HepG2 (cell line): ENCODE data around the gene CFAP100. TPM values are rescaled to one million over a fixed set of nuclear protein-coding genes. Genes with fewer than 3 reads are reported as not detected.

Experiments
- ATF6 ChIP-seq: sonication (generic); formaldehyde crosslinking; conservative IDR thresholded peaks from 2 replicates; pipeline ENCODE4 v1.4.0; 2020; ENCODE audit warnings: missing genetic modification reagents
- CERS6 ChIP-seq: sonication (generic); formaldehyde crosslinking; IDR thresholded peaks from 2 replicates; pipeline ENCODE4 v1.5.0; 2020; ENCODE audit warnings: missing genetic modification reagents
- EED ChIP-seq: sonication (generic); formaldehyde crosslinking; IDR thresholded peaks from 2 replicates; pipeline ENCODE4 v1.5.0; 2020; ENCODE audit warnings: mild to moderate bottlenecking, missing genetic modification reagents
- GMEB1 ChIP-seq: sonication (generic); formaldehyde crosslinking; IDR thresholded peaks from 2 replicates; pipeline ENCODE4 v1.5.1; 2020; ENCODE audit warnings: missing genetic modification reagents, mild to moderate bottlenecking, borderline replicate concordance
- ISX ChIP-seq: sonication (generic); formaldehyde crosslinking; conservative IDR thresholded peaks from 2 replicates; pipeline ENCODE4 v1.5.0; 2020; ENCODE audit warnings: missing genetic modification reagents
- PRDM15 ChIP-seq: sonication (generic); formaldehyde crosslinking; IDR thresholded peaks from 2 replicates; pipeline ENCODE4 v1.4.0; 2020; ENCODE audit warnings: missing genetic modification reagents
- RAD51 ChIP-seq: fragments of 450-650 bp; IDR thresholded peaks from 2 replicates; pipeline ENCODE4 v1.6.1; 2016; ENCODE audit warnings: borderline replicate concordance
- RARA ChIP-seq: IDR thresholded peaks from 2 replicates; pipeline ENCODE4 v1.6.1; 2016; ENCODE audit warnings: missing genetic modification reagents, missing compliant biosample characterization
- SYNCRIP ChIP-seq: fragments of 200-400 bp; formaldehyde crosslinking; IDR thresholded peaks from 2 replicates; pipeline ENCODE4 v1.6.1; 2018; ENCODE audit warnings: mild to moderate bottlenecking, low read depth, low read length; ENCODE audit not compliant: insufficient read depth
- ZBTB43 ChIP-seq: sonication (generic); formaldehyde crosslinking; conservative IDR thresholded peaks from 2 replicates; pipeline ENCODE4 v1.4.0; 2020; ENCODE audit warnings: missing genetic modification reagents
- ZFP36 ChIP-seq: fragments of 150-350 bp; IDR thresholded peaks from 2 replicates; pipeline ENCODE4 v1.6.1; 2018; ENCODE audit warnings: borderline replicate concordance, low read length, low read depth; ENCODE audit not compliant: partially characterized antibody
- ZNF296 ChIP-seq: sonication (generic); formaldehyde crosslinking; conservative IDR thresholded peaks from 2 replicates; pipeline ENCODE4 v1.5.0; 2020; ENCODE audit warnings: mild to moderate bottlenecking, missing genetic modification reagents
- ZNF329 ChIP-seq: sonication (generic); formaldehyde crosslinking; IDR thresholded peaks from 2 replicates; pipeline ENCODE4 v1.9.0; 2021; ENCODE audit warnings: low read depth, mild to moderate bottlenecking, missing genetic modification reagents
- ZNF383 ChIP-seq: sonication (generic); formaldehyde crosslinking; IDR thresholded peaks from 2 replicates; pipeline ENCODE4 v1.4.0; 2020; ENCODE audit warnings: missing genetic modification reagents, mild to moderate bottlenecking, borderline replicate concordance
- ZNF577 ChIP-seq: sonication (generic); formaldehyde crosslinking; IDR thresholded peaks from 2 replicates; pipeline ENCODE4 v1.4.0; 2020; ENCODE audit warnings: mild to moderate bottlenecking, low read depth, missing genetic modification reagents, borderline replicate concordance
- ZNF7 ChIP-seq: IDR thresholded peaks from 2 replicates; pipeline ENCODE4 v1.6.1; 2016; ENCODE audit warnings: missing biosample characterization, missing genetic modification reagents
- ZNF761 ChIP-seq: sonication (generic); formaldehyde crosslinking; conservative IDR thresholded peaks from 2 replicates; pipeline ENCODE4 v1.4.0; 2020; ENCODE audit warnings: mild to moderate bottlenecking, missing genetic modification reagents
- polyA plus RNA-seq, 8 experiments: library from polyadenylated mRNA; depleted of rRNA in 3 of 8; stranded (reverse) in 7 of 8; unstranded in 1 of 8; fragments of >200 nt; fragmentation: Illumina TruSeq in 4 of 8; extraction: Trizol in 4 of 8; gene quantifications; 2 replicates each; pipeline versions ENCODE4 v1.2.1 to v1.2.3, GENCODE V29; 2011 to 2016; ENCODE audit warnings: low read depth in 4 of 8, missing spikeins in 1 of 8, mixed read lengths in 1 of 8; ENCODE audit not compliant: insufficient read depth in 1 of 8
- total RNA-seq, 5 experiments: library from RNA; depleted of rRNA; stranded (reverse); fragments of >200 nt; fragmentation: Illumina TruSeq; extraction: Trizol; gene quantifications; 2 replicates each; pipeline ENCODE4 v1.2.3, GENCODE V29; 2016; ENCODE audit warnings: low read depth in 1 of 5

Gene CFAP100
- total and polyA plus RNA-seq, 2 of the 13 experiments (the other 11 are each of a cell fraction or from before 2014, with no cell fraction given): 0.32 TPM; not detected in 1

- TF ChIP-seq GMEB1 (CRISPR knock-in tag) (no peak), ZNF7 (no peak), ZBTB43 (CRISPR knock-in tag) (peak; percentile 64), ZNF383 (CRISPR knock-in tag) (no peak), ZNF296 (CRISPR knock-in tag) (no peak), CERS6 (CRISPR knock-in tag) (no peak), RAD51 (no peak), SYNCRIP (no peak), RARA (0 out of 2 replicates have a peak, but pooled peaks have one; percentile 19), ZFP36 (no peak), EED (CRISPR knock-in tag) (0 out of 2 replicates have a peak, but pooled peaks have one; percentile 45), ZNF329 (CRISPR knock-in tag) (no peak), ZNF577 (no peak), ATF6 (CRISPR knock-in tag) (no peak), PRDM15 (CRISPR knock-in tag) (no peak), ISX (CRISPR knock-in tag) (no peak), ZNF761 (no peak)
Observed at GRCh38 chr3:126472277-126473006, 77.7 kb downstream of the CFAP100 start (continued).
